ENCODE measurements around the gene FAM83C.
"Not testable (repeated sequence)": the region's sequence is repeated elsewhere in the genome, so short reads cannot be mapped to it uniquely, and the experiment has no call there.

The FAM83C gene

DNA sequence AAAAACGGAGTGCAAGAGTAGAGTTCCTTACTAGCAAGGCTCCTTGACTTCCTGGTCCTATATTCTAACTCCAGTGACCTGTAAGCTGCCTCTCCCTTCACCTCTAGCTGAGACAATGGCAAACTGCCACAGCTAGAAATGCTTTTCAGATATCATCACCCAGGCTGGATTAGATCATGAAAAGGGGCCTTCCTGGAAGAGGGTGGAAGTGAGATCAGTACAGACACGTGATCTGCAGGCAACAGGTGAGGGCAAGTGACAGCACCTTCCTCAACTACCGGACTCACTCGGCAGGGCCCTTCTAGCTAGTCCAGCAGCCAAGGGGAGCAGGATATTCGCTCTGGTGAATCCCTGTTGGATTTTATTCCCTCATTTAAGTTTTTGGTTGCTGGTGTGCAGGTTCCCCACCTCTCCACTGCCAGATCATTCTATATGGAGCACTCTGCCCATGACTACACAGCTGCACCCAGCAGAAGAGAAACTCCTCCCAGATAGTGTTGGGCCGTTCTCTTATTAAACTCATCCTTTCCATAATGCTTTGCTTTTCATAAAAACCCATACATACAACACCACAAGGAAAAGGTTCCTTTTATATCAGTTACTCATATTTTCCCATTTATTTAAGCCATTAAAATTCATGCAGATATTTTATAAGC, 26.4 kb upstream of the FAM83C start:
- no peak for DNase-seq (ENCODE audit: low read depth)

DNA sequence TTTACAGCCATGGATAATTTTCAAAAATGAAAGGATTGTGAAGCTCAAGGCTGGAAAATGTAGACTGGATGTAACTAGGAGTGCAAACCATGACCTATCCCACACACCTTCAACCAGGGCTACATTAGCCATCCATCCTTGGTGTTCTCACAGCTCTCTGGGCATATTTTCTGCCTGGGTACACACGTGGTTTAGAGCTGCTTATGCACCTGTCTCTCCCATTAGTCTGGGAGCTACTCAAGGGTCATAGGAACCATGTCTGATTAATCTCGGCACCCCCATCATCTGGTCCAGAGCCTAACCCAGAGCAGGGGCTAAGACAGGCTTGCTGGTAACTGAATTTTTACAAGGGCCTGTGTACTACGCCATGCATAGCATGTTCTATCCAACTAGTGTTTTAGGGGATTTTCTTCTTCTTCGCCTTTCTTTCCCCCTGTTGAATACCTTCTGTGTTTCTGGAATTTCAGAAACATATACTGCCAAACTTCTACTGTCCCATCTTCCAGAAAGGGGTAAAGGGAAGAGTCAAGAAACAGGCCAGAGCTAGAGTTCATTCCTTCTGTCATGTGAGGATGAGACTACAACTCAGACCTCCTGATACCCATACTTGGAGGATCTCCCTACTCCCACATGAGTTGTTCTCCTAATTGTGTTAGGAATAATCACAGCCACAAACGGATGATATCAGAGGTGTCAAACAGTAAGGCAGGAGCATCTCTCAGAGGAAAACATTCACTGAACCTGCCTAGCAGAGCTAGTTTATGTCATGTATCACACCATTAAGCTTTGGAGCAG, 25.4 kb upstream of the FAM83C start:
- no peak for DNase-seq (ENCODE audit: low read depth)

DNA sequence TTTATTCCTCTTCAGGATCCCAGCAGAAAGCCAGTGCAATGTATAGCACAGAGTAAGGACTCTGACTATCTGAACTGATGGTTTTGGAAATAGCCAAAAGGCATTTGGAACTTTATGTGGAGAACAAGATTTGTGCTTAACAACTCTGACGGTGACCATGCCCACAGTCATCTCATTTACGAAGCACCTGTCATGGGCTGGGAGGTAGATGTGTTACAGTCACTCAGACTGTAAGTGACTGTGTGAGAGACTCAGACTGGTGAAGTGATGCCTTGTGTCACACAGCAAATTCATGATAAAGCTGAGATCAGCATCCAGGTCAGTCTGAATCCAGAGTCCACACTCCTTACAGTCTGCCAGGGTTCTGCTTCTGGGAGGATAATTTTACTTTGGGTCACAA, 23.9 kb upstream of the FAM83C start:
- no peak for DNase-seq (ENCODE audit: low read depth)

DNA sequence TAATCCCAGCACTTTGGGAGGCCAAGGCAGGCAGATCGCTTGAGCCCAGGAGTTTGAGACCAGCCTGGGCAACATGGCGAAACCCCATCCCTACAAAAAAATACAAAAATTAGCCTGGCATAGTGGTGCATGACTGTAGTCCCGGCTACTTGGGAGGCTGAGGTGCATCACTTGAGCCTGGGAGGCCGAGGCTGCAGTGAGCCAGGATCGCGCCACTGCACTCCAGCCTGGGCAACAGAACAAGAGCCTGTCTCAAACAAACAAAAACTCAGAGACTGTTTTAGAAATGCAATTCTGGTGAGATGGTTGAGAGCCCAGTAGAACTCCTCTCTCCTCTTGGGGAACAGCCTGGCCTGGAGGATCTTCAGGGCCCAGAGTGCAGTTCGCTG, 23.4 kb upstream of the FAM83C start:
- not testable (repeated sequence) for DNase-seq (ENCODE audit: low read depth)

DNA sequence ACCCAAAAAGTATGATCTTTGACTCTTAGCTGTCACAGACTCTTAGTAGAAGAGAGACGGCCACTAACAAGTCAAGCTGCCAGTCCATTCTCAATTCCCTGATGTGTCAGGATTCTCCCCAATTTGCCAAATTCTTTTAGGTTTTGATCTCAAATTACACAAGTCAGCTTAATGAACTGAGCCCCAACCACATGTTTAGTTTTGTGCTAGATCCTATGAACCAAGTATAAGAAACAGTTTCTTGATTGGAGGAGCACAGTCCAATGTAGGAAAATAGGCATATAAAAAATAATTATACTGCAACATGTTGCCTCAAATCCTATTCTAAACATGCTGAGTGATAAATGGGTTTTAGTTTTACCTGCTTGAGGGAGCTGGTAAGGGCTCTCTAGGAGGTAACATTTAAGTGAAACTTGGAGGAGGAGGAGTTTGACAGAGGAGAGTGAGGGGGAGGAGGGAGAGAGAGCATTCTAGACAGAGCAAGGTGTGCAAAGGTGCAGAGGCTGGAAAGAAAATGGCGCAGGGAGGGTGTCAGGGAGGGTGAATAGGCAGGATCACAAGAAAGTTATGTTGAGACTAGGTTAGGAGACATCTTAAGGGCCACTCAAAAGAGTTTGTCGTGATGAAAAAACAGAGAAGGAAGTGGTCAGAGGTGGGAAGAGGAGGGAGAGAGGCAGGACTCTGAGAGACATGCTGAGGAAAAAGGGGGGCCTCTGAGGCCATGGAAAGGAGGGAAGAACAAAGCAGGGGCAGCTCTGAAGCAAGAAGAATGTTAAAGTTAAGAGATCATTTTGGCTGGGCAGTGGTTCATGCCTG, 22.8 kb upstream of the FAM83C start:
- DNase-seq (ENCODE audit: low read depth) = no peak

DNA sequence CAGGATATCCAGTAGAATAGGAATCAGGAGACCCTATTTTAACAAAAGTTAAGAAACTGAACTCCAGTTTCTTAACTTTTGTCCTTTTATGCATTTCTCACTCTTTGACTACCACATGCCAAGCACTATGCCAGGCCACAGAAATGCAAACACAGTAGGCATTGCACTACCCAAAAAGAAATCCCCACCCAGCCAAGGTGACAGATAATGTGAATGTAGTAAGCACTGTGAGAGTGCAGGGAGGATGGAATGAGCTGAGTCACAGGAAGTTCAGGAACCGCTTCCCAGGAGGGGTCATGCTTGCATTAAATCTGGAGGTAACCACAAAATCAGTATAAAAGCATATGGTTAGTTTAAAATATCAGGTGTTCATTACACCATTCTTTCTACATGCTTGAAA, 20.1 kb upstream of the FAM83C start:
- no peak for DNase-seq (ENCODE audit: low read depth)

DNA sequence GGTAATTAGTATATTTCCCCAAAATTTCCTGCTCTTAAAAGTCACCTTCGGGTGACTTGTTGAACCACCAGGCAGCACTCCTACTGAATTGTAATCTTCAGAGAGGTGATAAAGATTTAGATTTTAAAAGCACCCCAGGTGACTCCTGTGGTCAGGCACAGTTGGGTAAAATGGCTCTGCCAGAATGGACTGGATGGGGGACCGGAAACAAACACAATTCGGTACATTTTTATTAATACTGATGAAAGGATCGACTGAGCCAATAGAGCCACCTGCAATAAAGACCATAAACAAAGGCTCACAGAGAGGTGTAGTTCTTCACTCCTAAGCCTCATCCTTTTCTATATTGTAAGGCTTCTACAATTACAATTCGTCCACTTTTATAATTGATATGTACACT, 19.6 kb upstream of the FAM83C start:
- DNase-seq (ENCODE audit: low read depth) = no peak

DNA sequence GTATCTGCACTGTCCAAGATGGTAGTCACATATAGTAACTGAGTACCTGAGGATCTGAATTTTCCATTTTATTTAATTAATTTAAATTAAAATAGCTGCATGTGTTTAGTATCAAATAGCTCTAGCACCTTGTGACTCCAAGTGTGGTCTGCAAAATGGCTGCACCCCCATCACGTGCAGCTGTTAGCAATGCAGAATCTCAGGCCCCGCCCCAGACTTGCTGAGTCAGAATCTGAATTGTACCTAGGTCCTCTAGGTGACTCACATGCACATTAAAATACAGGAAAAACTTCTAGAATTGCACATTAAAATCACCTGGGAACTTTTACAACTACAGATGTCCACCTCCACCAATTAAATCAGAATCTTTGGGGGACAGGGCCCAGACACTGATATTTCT, 19.2 kb upstream of the FAM83C start:
- DNase-seq (ENCODE audit: low read depth) = peak; percentile 17

DNA sequence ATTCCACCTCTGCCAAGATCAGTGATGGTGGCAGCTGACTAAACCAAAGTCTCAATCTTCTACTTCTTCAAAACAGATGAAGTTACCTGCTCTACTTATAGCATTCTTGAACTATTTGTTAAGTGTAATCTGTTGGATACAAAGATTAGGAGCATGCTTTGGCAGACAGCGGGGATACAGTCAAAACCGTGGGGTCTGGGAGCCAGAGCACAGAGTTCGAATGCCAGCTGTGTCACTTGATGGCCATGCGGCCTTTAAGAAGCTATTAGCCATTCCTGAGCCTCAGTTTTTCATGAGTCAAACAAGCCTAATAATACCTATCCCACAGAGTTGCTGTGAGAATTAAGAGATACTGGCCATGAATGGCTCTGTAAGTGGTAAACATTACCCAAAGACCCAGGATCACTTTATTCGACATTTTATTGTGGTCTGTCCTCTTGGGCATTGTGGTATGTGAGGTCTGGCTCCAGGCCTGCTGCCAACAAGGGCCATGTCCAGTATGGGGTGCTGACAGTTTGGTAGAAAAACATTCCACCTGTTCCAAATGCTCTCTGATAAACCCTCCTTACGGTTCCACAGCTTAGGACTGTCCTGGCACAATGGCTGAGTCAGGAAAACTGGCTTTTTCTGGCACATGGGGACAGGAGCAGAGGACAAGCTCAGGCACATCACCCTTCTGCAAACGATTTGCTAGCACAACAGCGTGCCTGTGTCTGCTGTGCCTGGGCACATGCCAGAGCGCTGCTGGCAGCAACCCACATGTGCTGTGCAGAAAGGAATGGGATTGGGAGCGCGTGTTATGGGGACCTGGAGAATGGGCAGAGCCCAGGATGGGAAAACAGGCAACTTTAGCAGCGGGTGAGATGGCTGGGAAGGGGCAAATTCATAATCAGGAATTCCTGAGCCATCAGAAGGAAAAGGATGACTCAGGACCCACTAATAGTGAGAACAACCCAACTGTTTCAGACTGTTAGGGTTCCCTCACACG, 15.7 kb upstream of the FAM83C start:
- DNase-seq (ENCODE audit: low read depth) = no peak

DNA sequence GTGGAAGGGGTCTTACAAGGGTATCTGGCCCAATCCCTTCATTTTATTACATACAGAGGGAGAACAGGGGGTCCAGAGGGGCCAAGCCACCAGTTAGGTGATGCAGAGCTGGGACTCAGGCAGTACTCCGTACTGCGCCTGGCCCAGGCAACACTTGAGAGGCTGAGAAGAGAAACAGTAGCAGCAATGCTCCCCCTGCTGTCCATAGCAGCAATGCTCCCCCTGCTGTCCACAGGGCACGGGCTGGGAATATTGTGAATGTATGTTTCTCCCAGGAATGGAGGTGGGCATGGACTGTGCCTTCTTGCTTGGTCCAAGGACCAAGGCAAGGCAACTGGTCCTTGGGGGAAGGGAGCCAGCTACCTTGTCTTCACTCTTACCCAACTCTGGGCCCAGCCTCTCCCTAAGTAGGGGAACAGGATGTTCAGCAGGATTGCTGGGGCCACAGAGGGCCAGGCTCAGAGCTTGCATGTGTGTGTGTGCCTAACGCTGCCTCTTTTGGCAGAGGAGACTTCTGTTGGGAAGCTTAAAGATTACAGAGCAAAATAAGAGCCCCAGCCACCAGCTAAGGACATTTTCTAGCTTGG, 14.8 kb upstream of the FAM83C start:
- DNase-seq (ENCODE audit: low read depth) = no peak

DNA sequence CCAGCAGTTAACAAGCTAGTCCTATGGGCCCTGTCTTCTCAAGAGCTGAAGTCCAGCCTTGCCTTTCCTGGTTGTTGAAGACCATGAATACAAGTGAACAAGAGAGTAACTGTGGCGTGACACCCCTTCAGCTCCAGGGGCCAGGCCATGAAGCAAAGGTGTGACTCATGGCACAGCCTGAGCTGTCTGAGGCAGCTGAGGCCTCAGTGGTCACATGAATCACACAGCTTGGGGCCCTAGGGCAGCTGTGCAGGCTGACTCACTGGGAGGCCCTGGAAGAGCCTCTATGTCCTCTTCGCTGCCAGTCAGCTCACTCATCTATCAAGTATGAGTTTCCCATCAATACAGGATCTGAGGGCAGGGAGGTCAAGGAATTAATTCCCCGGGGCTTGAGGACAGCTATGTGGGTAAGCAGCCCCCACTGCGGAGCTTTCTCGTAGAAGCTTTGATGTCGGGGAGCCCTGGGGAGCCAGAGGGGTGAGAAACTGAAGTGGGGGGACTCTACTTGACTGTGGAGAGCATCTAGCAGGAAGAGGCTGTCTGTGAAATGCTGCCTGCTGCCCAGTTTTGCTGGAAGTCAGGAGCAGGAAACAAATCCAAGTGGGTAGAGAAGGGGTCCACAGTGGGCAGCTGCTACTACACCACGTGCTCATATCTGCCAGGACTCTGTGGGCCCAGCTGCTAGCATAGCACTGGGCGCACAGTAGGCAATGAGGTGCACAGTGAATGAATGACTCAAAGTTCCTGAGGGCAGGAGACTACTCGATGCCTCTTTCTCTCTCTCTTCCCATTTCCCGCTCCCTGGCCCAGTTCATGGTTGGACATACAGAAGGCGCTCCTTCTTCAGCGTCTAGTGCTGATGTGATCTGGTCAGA, 13.7 kb upstream of the FAM83C start:
- DNase-seq (ENCODE audit: low read depth) = peak; percentile 22

DNA sequence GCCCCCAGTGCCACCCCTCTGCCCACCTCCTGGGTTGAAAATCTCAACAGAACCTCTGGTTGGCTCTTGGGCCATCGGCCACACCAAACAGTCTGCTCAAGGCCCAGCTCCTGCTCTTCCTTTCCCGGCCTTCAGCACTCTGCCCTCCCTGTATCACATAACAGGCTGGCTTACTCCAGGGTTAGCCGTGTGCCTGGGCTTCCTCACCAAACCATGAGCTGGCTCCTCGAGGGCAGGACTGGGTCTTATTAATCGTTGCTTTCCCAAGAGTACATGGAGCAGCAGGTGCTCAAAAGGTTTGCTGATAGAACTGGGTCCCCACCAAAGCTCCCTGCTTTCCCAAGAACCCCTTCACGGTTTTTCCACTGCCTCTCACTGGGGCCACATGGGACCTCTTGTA, 12.7 kb upstream of the FAM83C start:
- DNase-seq (ENCODE audit: low read depth) = no peak

DNA sequence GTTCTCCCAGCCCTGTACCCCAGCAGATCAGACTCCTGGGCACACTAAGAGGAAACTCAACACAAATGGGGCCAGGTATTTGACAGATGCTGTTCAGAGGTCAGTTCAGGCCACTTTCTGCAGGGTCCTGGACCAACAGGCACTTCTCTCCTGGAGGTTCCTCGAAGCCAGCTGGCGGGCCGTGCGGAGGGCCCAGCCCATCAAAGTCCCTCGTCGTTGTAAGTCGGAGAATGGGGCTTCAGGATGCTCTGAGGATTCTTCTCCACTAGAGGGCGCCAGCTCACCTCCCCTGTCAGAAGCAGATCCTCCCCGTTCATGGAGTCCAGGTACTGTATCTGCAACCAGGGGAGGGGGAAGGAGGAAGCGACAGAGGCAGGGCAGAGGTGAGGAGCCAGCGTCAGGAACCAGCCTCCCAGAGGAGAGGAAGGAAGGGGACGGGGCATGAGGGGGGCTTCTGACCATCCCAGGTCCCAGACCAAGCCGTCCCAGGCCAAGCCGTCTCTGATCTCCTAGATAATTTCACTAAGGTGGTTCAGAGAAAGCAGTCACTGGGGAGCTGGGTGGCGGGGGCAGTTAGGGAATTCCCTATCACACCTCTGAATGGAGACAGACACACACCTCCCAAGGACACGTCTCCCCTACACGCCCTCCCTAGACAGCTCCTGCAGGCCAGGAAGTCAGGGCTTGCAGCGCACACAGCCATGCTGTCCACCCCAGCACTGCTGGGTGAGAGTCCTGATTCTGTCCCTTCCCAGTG, 11.7 kb upstream of the FAM83C start:
- peak; percentile 77 for DNase-seq (ENCODE audit: low read depth)

DNA sequence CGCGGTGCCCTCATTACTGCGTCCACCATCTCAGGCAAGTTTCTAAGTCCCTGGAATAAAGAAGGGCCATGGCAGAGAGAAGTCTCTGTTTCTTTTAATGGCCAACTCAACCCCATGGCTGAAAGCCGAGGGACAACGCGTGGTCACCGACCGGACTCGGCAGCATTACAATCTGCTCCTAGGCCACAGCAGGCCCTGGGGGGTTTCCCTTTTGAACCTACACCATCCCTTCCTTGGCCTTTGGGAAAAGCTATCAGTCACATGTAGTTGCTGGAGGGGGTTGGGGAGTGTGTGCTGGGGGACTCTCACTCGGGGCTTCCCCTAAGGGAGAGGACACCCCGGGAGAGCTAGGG, 11.1 kb upstream of the FAM83C start:
- DNase-seq (ENCODE audit: low read depth) = no peak

DNA sequence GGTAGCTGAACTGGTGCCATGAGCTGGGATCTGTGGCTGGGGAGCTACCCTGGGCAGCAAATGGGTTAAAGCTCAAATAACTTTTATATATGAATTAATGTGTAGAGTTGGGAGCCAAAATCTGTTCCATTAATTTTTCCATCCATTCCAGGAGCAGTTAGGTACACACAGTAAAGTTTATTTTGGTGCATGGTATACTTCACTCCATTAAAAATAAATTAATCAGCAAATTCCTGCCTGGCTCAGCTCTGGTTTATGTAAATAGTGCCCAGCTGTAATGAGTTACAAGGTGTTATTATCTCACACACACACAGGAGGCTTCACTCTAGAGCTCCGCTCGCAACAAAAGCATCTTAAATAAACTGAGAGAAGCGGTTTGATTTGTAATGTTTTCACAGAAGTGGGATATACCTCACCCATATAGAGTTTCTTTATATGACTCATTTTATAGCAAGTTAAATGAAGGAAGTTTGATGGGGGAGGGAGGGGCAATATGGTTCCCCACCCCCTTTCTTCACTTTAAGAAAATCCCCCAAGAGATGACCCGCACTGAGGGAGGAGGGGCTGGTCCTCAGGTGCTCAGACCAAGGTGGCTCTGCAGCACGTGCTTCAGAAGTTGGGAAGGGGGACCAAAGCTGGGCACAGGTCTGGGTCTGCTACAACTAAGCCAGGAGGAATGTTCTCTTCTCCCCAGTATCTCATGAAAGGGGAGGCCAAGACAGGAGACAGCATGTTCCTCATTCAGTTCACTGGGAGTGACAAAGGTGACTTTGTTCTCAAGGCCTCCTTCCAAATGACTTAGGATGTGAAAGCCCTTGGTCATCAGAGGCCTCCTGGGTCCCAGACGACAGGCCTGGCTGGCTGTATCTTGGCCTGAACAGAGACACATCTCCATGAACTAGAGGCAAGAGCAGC, 10.5 kb upstream of the FAM83C start:
- DNase-seq (ENCODE audit: low read depth) = no peak

DNA sequence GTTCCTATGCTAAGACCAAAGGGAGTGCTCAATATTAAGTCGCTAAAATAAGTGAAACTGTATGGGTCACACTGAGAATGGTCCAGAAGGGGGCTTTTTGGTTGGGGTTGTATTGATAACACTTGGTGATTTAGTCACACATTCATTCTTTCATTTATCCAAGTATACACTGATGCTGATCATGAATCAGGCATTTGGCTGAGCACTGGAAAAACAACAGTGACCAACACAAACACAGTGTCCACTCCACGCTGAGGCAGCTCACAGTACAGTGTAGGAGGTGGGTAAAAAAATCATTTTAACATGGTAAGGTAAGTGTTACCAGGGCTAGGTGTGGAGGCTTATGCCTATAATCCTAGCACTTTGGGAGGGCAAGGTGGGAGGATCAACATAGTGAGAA, 9.2 kb upstream of the FAM83C start:
- DNase-seq (ENCODE audit: low read depth) = no peak

DNA sequence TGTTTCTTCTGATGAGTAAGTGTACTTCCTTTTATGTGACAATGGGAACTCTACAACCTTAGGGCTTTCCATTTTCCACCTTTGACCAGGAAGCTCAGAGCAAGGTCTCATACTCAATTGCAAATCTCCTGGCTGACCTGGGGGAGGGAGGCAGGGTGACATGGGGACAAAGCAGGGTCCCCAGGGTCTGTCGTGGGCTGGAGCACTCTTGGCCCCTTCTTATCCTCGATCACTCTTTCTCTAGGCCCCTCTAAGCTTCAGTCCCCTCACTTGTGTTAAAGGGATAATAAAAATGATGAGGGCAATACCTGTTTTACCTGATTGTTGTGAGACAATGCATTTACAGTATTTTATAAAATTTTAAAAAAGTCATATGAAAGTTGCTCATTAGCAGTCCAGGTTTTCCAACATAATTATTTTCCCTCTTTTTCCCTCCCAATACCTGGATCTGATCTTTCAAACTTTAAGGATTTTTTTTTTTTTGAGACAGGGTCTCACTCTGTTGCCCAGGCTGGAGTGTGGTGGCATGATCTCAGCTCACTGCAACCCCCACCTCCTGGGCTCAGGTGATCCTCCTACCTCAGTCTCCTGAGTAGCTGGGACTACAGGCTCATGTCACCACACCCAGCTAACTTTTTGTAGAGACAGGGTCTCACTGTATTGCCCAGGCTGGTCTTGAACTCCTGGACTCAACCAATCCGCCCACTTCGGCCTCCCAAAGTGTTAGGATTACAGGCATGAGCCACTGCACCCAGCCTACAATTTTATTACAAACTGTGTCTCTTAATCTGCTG, 8.4 kb upstream of the FAM83C start:
- DNase-seq (ENCODE audit: low read depth) = no peak

DNA sequence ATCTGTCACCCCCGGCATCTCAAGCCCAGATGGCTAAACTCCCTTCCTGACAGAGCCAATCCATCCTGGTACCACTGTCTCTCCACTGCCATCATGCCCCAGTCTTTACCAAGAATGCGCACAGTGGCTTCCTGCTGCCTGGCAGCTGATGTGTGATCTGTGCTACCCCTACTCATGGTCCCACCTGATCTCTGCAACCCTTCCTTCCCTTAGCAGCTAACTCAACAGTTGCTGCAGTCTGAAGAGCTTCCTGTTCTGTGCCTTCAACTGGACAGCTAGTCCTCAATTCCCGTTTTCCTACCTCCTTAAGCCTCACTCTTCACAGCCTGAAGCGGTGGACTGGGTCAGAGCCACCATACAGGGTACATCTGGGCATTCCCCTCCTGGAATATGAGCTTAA, 7.6 kb upstream of the FAM83C start:
- DNase-seq (ENCODE audit: low read depth) = no peak
